Lung (tissue), 16 donors: Measurements from ENCODE around the gene SACM1L. TPM values are rescaled to one million over a fixed set of nuclear protein-coding genes. Genes with fewer than 3 reads are reported as not detected.

Source experiments
- ATAC-seq: fragments of 200-7000 bp; cut with Tn5 transposase; one replicate; pipeline ENCODE4 v1.9.1; 2020; ENCODE audit warnings: moderate number of reproducible peaks; ENCODE audit not compliant: insufficient read depth, low FRiP score
- DNase-seq, 3 donors: peaks; one replicate each; pipeline ENCODE4 v3.0.0-alpha.2; 2013 to 2017
- H3K27ac ChIP-seq, 2 donors: one replicate each; pipeline ENCODE4 v1.5.1; 2013; ENCODE audit warnings: mild to moderate bottlenecking in 2 of 2, moderate library complexity in 2 of 2, control low read depth in 1 of 2, inconsistent platforms in 1 of 2, low read depth in 1 of 2, low read length in 1 of 2
- H3K27me3 ChIP-seq, 3 donors: one replicate each; pipeline ENCODE4 v1.5.1; 2013; ENCODE audit warnings: low read length in 2 of 3; ENCODE audit not compliant: control insufficient read depth in 3 of 3, insufficient read depth in 3 of 3
- H3K36me3 ChIP-seq, 4 donors: one replicate each; pipeline ENCODE4 v1.5.1; 2013; ENCODE audit warnings: low read length in 4 of 4, mild to moderate bottlenecking in 1 of 4, moderate library complexity in 1 of 4; ENCODE audit not compliant: control insufficient read depth in 4 of 4, insufficient read depth in 4 of 4
- H3K4me1 ChIP-seq, 5 donors: one replicate each; pipeline ENCODE4 v1.5.1; 2013; ENCODE audit warnings: low read length in 5 of 5, mild to moderate bottlenecking in 2 of 5, moderate library complexity in 1 of 5; ENCODE audit not compliant: control insufficient read depth in 5 of 5, insufficient read depth in 5 of 5
- H3K4me3 ChIP-seq: one replicate; pipeline ENCODE4 v1.5.1; 2013; ENCODE audit warnings: mild to moderate bottlenecking, control low read depth, moderate library complexity
- H3K9ac ChIP-seq, 2 donors: one replicate each; pipeline ENCODE4 v1.5.1; 2013; ENCODE audit warnings: low read length in 2 of 2, control low read depth in 1 of 2; ENCODE audit not compliant: insufficient read depth in 1 of 2
- H3K9me3 ChIP-seq, 4 donors: one replicate each; pipeline ENCODE4 v1.5.1; 2013; ENCODE audit warnings: low read length in 3 of 4, mild to moderate bottlenecking in 1 of 4, moderate library complexity in 1 of 4; ENCODE audit not compliant: control insufficient read depth in 4 of 4, insufficient read depth in 3 of 4
- WGBS, 2 donors: extraction: QIAGEN DNeasy Blood & Tissue Kit; methylation state at CpG; one replicate each; pipeline ENCODE4 v1.1.7; 2013; 5-methylcytosine and 5-hydroxymethylcytosine counted together
- long read RNA-seq, 5 donors: transcript quantifications; one replicate each; lab custom pipeline, GENCODE V29; 2026
- polyA plus RNA-seq, 2 donors: library from polyadenylated mRNA; stranded (reverse); fragments of 200-250 nt; gene quantifications; one replicate each; pipeline ENCODE4 v1.2.1, GENCODE V29; 2013
- total RNA-seq, 2 donors: library from RNA; depleted of rRNA in 1 of 2; stranded (reverse); fragments of >200 nt in 1 of 2; gene quantifications; one replicate each; pipeline ENCODE4 v1.2.1, GENCODE V29; 2014 to 2021
- TF ChIP-seq, protein P1 (sequence below): IDR thresholded peaks from 2 replicates; pipeline ENCODE4 v1.5.1; 2012; ENCODE audit warnings: mild to moderate bottlenecking; ENCODE audit errors: control extremely low read depth, extremely low read depth
- donor health status: control.
- donor health status: control.
- donor health status: Bipolar disorder and iron deficiency.
- donor health status: healthy.
- donor health status: DM: yes; HTN: yes; CAD: no.

SACM1L gene, protein sequence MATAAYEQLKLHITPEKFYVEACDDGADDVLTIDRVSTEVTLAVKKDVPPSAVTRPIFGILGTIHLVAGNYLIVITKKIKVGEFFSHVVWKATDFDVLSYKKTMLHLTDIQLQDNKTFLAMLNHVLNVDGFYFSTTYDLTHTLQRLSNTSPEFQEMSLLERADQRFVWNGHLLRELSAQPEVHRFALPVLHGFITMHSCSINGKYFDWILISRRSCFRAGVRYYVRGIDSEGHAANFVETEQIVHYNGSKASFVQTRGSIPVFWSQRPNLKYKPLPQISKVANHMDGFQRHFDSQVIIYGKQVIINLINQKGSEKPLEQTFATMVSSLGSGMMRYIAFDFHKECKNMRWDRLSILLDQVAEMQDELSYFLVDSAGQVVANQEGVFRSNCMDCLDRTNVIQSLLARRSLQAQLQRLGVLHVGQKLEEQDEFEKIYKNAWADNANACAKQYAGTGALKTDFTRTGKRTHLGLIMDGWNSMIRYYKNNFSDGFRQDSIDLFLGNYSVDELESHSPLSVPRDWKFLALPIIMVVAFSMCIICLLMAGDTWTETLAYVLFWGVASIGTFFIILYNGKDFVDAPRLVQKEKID
- total RNA-seq (100 to 1,000 TPM in 1 of 2 donors, 10 to 100 TPM in 1; 53.3 to 117 TPM), polyA plus RNA-seq (10 to 100 TPM; 23.3 to 34.2 TPM)
- long read RNA-seq, donor 1, partial matches to known transcripts, result 93 of 97 reads
- long read RNA-seq, donor 1, other reads (novel, unspliced or antisense), result 0 of 97 reads
- long read RNA-seq, donor 2, partial matches to known transcripts, result 0 of 4 reads
- long read RNA-seq, donor 2, other reads (novel, unspliced or antisense), result 0 of 4 reads
- long read RNA-seq, donor 3, partial matches to known transcripts, result 30 of 34 reads
- long read RNA-seq, donor 3, other reads (novel, unspliced or antisense), result 0 of 34 reads
- long read RNA-seq, donor 4, partial matches to known transcripts, result 0 of 1 reads
- long read RNA-seq, donor 4, other reads (novel, unspliced or antisense), result 0 of 1 reads
- long read RNA-seq, donor 5, transcript SACM1L-201 (20 exons, 3,723 nt), result major isoform, 11 of 21 reads
- long read RNA-seq, donor 5, partial matches to known transcripts, result 7 of 21 reads
- long read RNA-seq, donor 5, other reads (novel, unspliced or antisense), result 0 of 21 reads

DNA sequence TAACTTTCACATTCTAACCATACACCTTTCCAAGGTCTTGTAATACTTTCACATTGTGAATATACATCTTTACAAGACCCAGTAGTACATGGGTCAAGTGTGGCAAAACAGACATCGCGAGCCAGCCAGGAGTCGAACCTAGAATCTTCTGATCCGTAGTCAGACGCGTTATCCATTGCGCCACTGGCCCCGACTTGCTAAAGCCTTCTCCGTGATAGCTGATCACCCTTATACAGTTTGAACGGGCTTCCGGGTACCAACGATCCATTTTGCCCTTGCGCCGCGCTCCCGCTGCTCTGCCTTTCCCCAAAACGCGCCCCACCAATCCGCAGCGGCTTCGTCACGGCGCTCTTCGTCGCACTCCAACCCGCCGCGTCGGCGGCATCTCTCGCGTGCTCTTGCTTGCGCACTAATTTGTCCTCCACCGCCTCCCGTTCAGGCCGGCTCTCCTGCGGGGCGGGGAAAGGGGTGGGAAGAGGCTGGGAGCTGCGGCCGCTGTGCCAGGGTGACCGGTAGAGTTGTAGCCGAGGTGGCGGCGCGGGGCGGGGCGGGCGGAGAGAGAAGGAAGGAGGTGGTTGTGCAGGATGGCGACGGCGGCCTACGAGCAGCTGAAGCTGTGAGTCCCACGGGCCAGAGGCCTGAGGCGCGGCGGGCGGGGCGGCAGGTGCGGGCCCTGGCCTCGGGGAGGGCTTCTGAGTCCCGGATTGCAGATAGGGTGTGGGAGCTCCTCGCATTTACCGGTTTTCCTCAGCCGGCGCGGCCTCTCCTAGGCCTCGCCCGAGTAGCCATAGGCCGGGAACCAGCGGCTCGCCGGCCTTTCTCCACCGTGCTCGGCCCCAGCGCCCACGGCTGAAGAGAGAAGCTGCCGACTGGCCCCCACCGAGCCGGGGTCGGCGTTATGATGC, at the start of gene SACM1L:
Gene SACM1L (plus strand): TSS at position 515 of the 905 bp plus-strand sequence. CDS start 70 bp downstream, at position 585.
- H3K4me1 ChIP-seq, result peaks cover 4 to 40% (median 31%) of the 10 kb centered on the region in 5 donors
- H3K9ac ChIP-seq, result peak within 1 kb of the TSS; percentile 41 to 89
- TF ChIP-seq, protein P1, sequence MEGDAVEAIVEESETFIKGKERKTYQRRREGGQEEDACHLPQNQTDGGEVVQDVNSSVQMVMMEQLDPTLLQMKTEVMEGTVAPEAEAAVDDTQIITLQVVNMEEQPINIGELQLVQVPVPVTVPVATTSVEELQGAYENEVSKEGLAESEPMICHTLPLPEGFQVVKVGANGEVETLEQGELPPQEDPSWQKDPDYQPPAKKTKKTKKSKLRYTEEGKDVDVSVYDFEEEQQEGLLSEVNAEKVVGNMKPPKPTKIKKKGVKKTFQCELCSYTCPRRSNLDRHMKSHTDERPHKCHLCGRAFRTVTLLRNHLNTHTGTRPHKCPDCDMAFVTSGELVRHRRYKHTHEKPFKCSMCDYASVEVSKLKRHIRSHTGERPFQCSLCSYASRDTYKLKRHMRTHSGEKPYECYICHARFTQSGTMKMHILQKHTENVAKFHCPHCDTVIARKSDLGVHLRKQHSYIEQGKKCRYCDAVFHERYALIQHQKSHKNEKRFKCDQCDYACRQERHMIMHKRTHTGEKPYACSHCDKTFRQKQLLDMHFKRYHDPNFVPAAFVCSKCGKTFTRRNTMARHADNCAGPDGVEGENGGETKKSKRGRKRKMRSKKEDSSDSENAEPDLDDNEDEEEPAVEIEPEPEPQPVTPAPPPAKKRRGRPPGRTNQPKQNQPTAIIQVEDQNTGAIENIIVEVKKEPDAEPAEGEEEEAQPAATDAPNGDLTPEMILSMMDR, result no peak
- peak within 1 kb of the TSS; percentile 93 to 96 for H3K27ac ChIP-seq
- H3K9me3 ChIP-seq, result no peaks in the 10 kb centered on the region
- peak within 1 kb of the TSS; percentile 82 for H3K4me3 ChIP-seq
- WGBS, 2 donors, result 1% methylated on average over 70 to 81 of the region's 81 CpGs
- ATAC-seq, result peak; percentile 95
- DNase-seq, result peak; percentile 99 to 100 (median 100)
- no peaks in the 10 kb centered on the region for H3K27me3 ChIP-seq
- H3K36me3 ChIP-seq, result peaks cover 0 to 7% (median 2%) of the 10 kb centered on the region in 4 donors

DNA sequence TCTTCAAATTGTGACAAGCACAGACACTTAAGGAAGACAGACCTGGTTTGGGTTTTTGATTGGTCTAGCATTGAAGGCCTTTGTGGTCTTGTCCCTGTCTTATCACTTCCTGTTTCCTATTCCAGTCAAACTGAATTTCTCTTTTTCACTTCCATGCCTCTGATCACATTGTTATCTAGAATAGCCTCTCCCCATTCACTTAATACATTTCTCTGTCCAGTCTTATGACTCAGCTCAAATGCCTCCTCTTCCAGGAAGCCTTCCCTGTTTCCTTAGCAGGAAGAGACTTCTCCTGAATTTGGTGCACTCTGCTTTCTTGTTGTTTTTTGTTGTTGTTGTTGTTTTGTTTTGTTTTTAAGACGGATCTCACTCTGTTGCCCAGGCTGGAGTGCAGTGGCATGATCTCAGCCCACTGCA, 49.1 kb upstream of the SACM1L start:
- WGBS, 2 donors, result 68 to 83% methylated on average over 1 of the region's 1 CpG
- Histone ChIP-seq H3K27ac (peak overlapping the region in 1 of 2 donors; percentile 82), H3K9ac (no peak overlapping the region), H3K4me3 (no peak overlapping the region), H3K9me3 (no peaks in the 10 kb centered on the region), H3K36me3 (peaks cover 0 to 40% (median 20%) of the 10 kb centered on the region in 4 donors), H3K27me3 (no peaks in the 10 kb centered on the region), H3K4me1 (peaks cover 17 to 37% (median 23%) of the 10 kb centered on the region in 5 donors)
- ATAC-seq, result no peak
- no peak for DNase-seq
- TF ChIP-seq, protein P1, result no peak

DNA sequence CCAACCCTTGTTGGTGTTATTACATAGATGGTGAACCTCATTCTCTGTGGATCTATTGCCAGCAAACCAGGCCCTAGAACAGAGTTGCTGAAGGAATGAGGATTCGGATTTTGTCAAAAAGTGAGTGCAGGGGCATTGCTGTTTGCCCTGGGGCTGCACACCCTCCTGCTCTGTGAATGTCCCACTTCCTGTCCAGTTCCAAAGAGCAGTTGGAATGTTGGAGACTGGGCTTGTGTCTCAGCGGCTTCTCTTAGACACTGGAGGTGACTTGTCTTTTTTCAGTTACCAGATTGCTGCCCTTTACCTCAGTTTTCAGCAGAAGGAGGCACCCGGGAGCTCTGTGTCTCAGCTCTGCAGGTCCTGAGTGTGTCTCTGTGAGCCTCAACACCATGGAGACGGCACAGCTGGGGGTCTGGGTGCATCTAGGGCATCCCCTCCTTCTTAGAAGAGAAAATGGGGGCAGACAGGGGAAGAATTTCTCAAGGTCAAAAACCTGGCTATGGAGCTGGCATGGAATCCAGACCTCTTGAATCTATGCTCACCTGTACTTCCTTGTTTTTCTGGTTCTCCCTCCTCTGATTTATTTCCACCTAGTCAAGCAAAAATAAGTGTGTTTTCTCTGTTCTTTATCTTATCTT, 48.4 kb upstream of the SACM1L start:
- Histone ChIP-seq H3K4me3 (no peak overlapping the region), H3K9ac (no peak overlapping the region), H3K4me1 (peaks cover 22 to 40% (median 26%) of the 10 kb centered on the region in 5 donors), H3K9me3 (no peaks in the 10 kb centered on the region), H3K27me3 (no peaks in the 10 kb centered on the region), H3K27ac (peak overlapping the region in 1 of 2 donors; percentile 82), H3K36me3 (peaks cover 0 to 39% (median 20%) of the 10 kb centered on the region in 4 donors)
- WGBS, 2 donors, result 70 to 80% methylated on average over 4 of the region's 4 CpGs
- peak in 1 of 3 donors; percentile 56 for DNase-seq
- ATAC-seq, result no peak
- TF ChIP-seq, protein P1, result no peak
